Progenitor cell of endocrine pancreas (in vitro differentiated cells): ENCODE data around the gene STEAP2. TPM values are rescaled to one million over a fixed set of nuclear protein-coding genes. Genes with fewer than 3 reads are reported as not detected.

ENCODE experiments used
- DNase-seq: peaks from one replicate; pipeline ENCODE4 v3.0.0; 2021; ENCODE audit warnings: low spot score; ENCODE audit not compliant: unreplicated experiment
- H3K27ac Mint-ChIP-seq: 2 replicates; pipeline ENCODE4 v1.8.0; 2021; ENCODE audit warnings: mild to moderate bottlenecking, moderate library complexity, mixed read lengths
- H3K27me3 Mint-ChIP-seq: 2 replicates; pipeline ENCODE4 v1.8.0; 2021; ENCODE audit warnings: mixed read lengths
- H3K36me3 Mint-ChIP-seq: 2 replicates; pipeline ENCODE4 v1.8.0; 2022; ENCODE audit warnings: mixed read lengths; ENCODE audit not compliant: insufficient read depth
- H3K4me1 Mint-ChIP-seq: 2 replicates; pipeline ENCODE4 v1.8.0; 2021; ENCODE audit warnings: low read depth, mixed read lengths
- H3K4me3 Mint-ChIP-seq: 2 replicates; pipeline ENCODE4 v1.8.0; 2021; ENCODE audit warnings: low read depth, mild to moderate bottlenecking, moderate library complexity, mixed read lengths
- H3K9me3 Mint-ChIP-seq: 2 replicates; pipeline ENCODE4 v1.8.0; 2021; ENCODE audit warnings: low read depth, mixed read lengths
- CTCF ChIP-seq: fragments of 200-600 bp; sonication (generic); IDR thresholded peaks from one replicate; pipeline ENCODE4 v1.5.0; 2021; ENCODE audit warnings: antibody characterized with exemption, mild to moderate bottlenecking; ENCODE audit not compliant: unreplicated experiment
- total RNA-seq: library from RNA; stranded (reverse); gene quantifications from 2 replicates; pipeline ENCODE4 v1.2.1, GENCODE V29; 2021

The STEAP2 gene
- total RNA-seq, 1 donor from 2014 or later = 5.3 TPM

DNA sequence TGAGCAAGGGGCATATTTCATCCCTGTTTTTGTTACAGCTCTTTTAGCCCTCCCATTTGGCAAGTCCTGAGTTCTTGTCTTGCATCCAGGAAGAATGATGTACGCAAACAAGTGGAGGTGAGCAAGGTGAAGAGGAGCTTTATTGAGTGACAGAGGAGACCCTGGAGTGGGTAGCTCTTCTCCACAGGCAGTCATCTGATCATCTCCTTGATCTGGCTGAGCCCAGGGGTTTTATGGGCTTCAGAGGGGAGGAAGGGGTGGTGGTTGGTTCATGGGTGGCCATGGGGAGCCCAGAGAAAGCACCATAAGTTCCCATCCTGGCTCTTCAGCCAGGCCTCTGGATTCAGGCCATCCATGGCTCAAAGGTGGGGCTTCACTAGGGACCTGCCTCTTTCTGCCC lies 35.3 kb upstream of the STEAP2 start:
- no peak overlapping the region for H3K4me3 Mint-ChIP-seq
- peaks cover 7% of the 10 kb centered on the region for H3K9me3 Mint-ChIP-seq
- peaks cover 8% of the 10 kb centered on the region for H3K4me1 Mint-ChIP-seq
- H3K27ac Mint-ChIP-seq = no peak overlapping the region
- H3K27me3 Mint-ChIP-seq = no peaks in the 10 kb centered on the region
- no peak for DNase-seq
- no peak for TF ChIP-seq CTCF
- no peaks in the 10 kb centered on the region for H3K36me3 Mint-ChIP-seq

- no peak for TF ChIP-seq CTCF
- H3K27me3 Mint-ChIP-seq = no peaks in the 10 kb centered on the region
- H3K36me3 Mint-ChIP-seq = no peaks in the 10 kb centered on the region
- peaks cover 3% of the 10 kb centered on the region for H3K9me3 Mint-ChIP-seq
- peaks cover 4% of the 10 kb centered on the region for H3K4me1 Mint-ChIP-seq
- H3K4me3 Mint-ChIP-seq = no peak overlapping the region
- H3K27ac Mint-ChIP-seq = no peak overlapping the region
- DNase-seq = no peak
Observed at GRCh38 chr7:90178166-90178565, 33.4 kb upstream of the STEAP2 start.

GRCh38 chr7:90178679-90179278 lies 32.8 kb upstream of the STEAP2 start:
- Mint-ChIP-seq H3K4me1 (peaks cover 2% of the 10 kb centered on the region), H3K36me3 (no peaks in the 10 kb centered on the region), H3K4me3 (no peak overlapping the region), H3K27ac (no peak overlapping the region), H3K9me3 (peaks cover 3% of the 10 kb centered on the region), H3K27me3 (no peaks in the 10 kb centered on the region)
- no peak for TF ChIP-seq CTCF
- no peak for DNase-seq

GRCh38 chr7:90180011-90180585 lies 31.4 kb upstream of the STEAP2 start:
- no peak for DNase-seq
- no peak for TF ChIP-seq CTCF
- no peaks in the 10 kb centered on the region for H3K27me3 Mint-ChIP-seq
- H3K27ac Mint-ChIP-seq = no peak overlapping the region
- peaks cover 3% of the 10 kb centered on the region for H3K9me3 Mint-ChIP-seq
- H3K36me3 Mint-ChIP-seq = peaks cover under 1% of the 10 kb centered on the region
- H3K4me1 Mint-ChIP-seq = peaks cover 2% of the 10 kb centered on the region
- no peak overlapping the region for H3K4me3 Mint-ChIP-seq

- Mint-ChIP-seq H3K9me3 (peaks cover 3% of the 10 kb centered on the region), H3K36me3 (peaks cover 2% of the 10 kb centered on the region)
- no peak for TF ChIP-seq CTCF
Observed at GRCh38 chr7:90180649-90181048, 30.9 kb upstream of the STEAP2 start.

More at GRCh38 chr7:90180649-90181048, 30.9 kb upstream of the STEAP2 start:
- Mint-ChIP-seq H3K27me3 (no peaks in the 10 kb centered on the region), H3K4me1 (peaks cover 2% of the 10 kb centered on the region), H3K4me3 (no peak overlapping the region), H3K27ac (no peak overlapping the region)
- no peak for DNase-seq
